A673 (cell line): ENCODE data around the gene SPAG7. TPM values are rescaled to one million over a fixed set of nuclear protein-coding genes. Genes with fewer than 3 reads are reported as not detected.

Experiments used
- BruUV-seq: library from RNA; stranded (reverse); fragments of 400-500 nt; replicated peaks from 2 replicates; lab custom pipeline; 2021; lab: Mats Ljungman, UMichigan
- CTCF ChIA-PET: fragments of 300-600 bp; sonication (Branson Sonifier 250); formaldehyde crosslinking; loops from one replicate; lab custom pipeline; 2022; ENCODE audit warnings: antibody characterized with exemption; lab: Charles Lee
- POLR2A ChIA-PET: fragments of 300-600 bp; sonication (Branson Sonifier 250); formaldehyde crosslinking; loops from one replicate; lab custom pipeline; 2022; ENCODE audit warnings: antibody characterized with exemption; ENCODE audit not compliant: low non-redundant PET; lab: Charles Lee
- DNase-seq: peaks from one replicate; pipeline ENCODE4 v3.0.0-alpha.2; 2015; ENCODE audit warnings: low spot score
- H3K27ac ChIP-seq: fragments of 200-600 bp; sonication (generic); 2 replicates; pipeline ENCODE4 v1.5.1; 2016; ENCODE audit warnings: mixed run types, low read depth, mild to moderate bottlenecking, mixed read lengths, antibody characterized with exemption, low read length; ENCODE audit not compliant: poor library complexity, severe bottlenecking
- H3K27me3 ChIP-seq: fragments of 200-600 bp; sonication (generic); replicated peaks from 2 replicates; pipeline ENCODE4 v1.6.1; 2017; ENCODE audit warnings: mixed run types, low read depth, mild to moderate bottlenecking, mixed read lengths, antibody characterized with exemption, low read length; ENCODE audit not compliant: insufficient read depth, poor library complexity
- H3K36me3 ChIP-seq: fragments of 200-600 bp; sonication (generic); 2 replicates; pipeline ENCODE4 v1.6.1; 2016; ENCODE audit warnings: mixed run types, mild to moderate bottlenecking, mixed read lengths, antibody characterized with exemption, low read length; ENCODE audit not compliant: insufficient read depth, poor library complexity, severe bottlenecking
- H3K4me1 ChIP-seq: fragments of 200-600 bp; sonication (generic); 2 replicates; pipeline ENCODE4 v1.6.1; 2017; ENCODE audit warnings: mixed run types, mild to moderate bottlenecking, mixed read lengths, antibody characterized with exemption, low read length; ENCODE audit not compliant: insufficient read depth, poor library complexity, severe bottlenecking
- H3K4me3 ChIP-seq: fragments of 200-600 bp; sonication (generic); 2 replicates; pipeline ENCODE4 v1.5.1; 2016; ENCODE audit warnings: low read depth, mixed run types, mild to moderate bottlenecking, mixed read lengths, low read length; ENCODE audit not compliant: poor library complexity, severe bottlenecking
- H3K9me3 ChIP-seq: fragments of 200-600 bp; sonication (generic); 2 replicates; pipeline ENCODE4 v1.6.1; 2016; ENCODE audit warnings: mixed run types, low read depth, mild to moderate bottlenecking, mixed read lengths, antibody characterized with exemption, low read length; ENCODE audit not compliant: poor library complexity, severe bottlenecking
- CTCF ChIP-seq: fragments of 300-800, 200-600 bp; sonication (generic); conservative IDR thresholded peaks from 2 replicates; pipeline ENCODE4 v1.5.1; 2017; ENCODE audit warnings: low read depth, mild to moderate bottlenecking, antibody characterized with exemption, low read length, moderate library complexity, mixed read lengths
- EZH2 ChIP-seq: fragments of 200-600 bp; sonication (generic); IDR thresholded peaks from 2 replicates; pipeline ENCODE4 v1.6.1; 2017; ENCODE audit warnings: borderline replicate concordance, low read depth, mild to moderate bottlenecking, mixed read lengths, antibody characterized with exemption, low read length; ENCODE audit not compliant: poor library complexity, severe bottlenecking
- intact Hi-C: fragments of 100-400 bp; cut with micrococcal nuclease; formaldehyde crosslinking; loops from one replicate; pipeline ENCODE4 v1.10.0; 2022; ENCODE audit not compliant: unreplicated experiment
- total RNA-seq: library from RNA; stranded (reverse); gene quantifications from 2 replicates; pipeline ENCODE4 v1.2.3, GENCODE V29; 2021

Gene SPAG7
- total RNA-seq, 1 experiment from 2014 or later: 74.8 TPM

- peaks cover 6% of the 10 kb centered on the region for H3K36me3 ChIP-seq
- no peaks in the 10 kb centered on the region for H3K27me3 ChIP-seq
- no peaks in the 10 kb centered on the region for H3K9me3 ChIP-seq
- ChIA-PET CTCF (no interaction called here), POLR2A (no interaction called here)
- peaks cover 7% of the 10 kb centered on the region for H3K4me1 ChIP-seq
- no peak for DNase-seq
- no peak overlapping the region for H3K27ac ChIP-seq
- intact Hi-C loops: no loop called here
- no TSS peak for BruUV-seq
- no peak overlapping the region for H3K4me3 ChIP-seq
- TF ChIP-seq EZH2 (no peak), CTCF (no peak)
These were observed 9.5 kb downstream of the SPAG7 start for GRCh38 chr17:4958102-4958501.

GRCh38 chr17:4956493-4957061, 11.0 kb downstream of the SPAG7 start:
- intact Hi-C loops: no loop called here
- TF ChIP-seq CTCF (peak; percentile 57), EZH2 (no peak)
- Histone ChIP-seq H3K36me3 (peaks cover 6% of the 10 kb centered on the region), H3K4me3 (no peak overlapping the region), H3K4me1 (peaks cover 7% of the 10 kb centered on the region), H3K9me3 (no peaks in the 10 kb centered on the region), H3K27ac (no peak overlapping the region), H3K27me3 (no peaks in the 10 kb centered on the region)
- POLR2A ChIA-PET: no interaction called here
- no peak for DNase-seq
- no TSS peak for BruUV-seq
- CTCF ChIA-PET: no interaction called here

GRCh38 chr17:4955091-4955490, 12.5 kb downstream of the SPAG7 start:
- TF ChIP-seq CTCF (no peak), EZH2 (no peak)
- H3K36me3 ChIP-seq: peaks cover 6% of the 10 kb centered on the region
- intact Hi-C loops: no loop called here
- peaks cover 9% of the 10 kb centered on the region for H3K4me1 ChIP-seq
- CTCF ChIA-PET: no interaction called here
- H3K9me3 ChIP-seq: no peaks in the 10 kb centered on the region
- no peak overlapping the region for H3K27ac ChIP-seq
- POLR2A ChIA-PET: no interaction called here
- DNase-seq: no peak
- no peaks in the 10 kb centered on the region for H3K27me3 ChIP-seq
- BruUV-seq: no TSS peak
- H3K4me3 ChIP-seq: no peak overlapping the region
